Neural cell (in vitro differentiated cells): ENCODE measurements around the gene RNF123.

ENCODE experiments used
- EZH2 ChIP-seq: fragments of 200-600, 300-800 bp; shearing (Covaris generic), sonication (generic); IDR thresholded peaks from 2 replicates; pipeline ENCODE4 v1.6.1; 2014; ENCODE audit warnings: antibody characterized with exemption, low read length, borderline replicate concordance, mild to moderate bottlenecking; ENCODE audit not compliant: insufficient read depth, poor library complexity, severe bottlenecking
- MXI1 ChIP-seq: fragments of 450-650 bp; conservative IDR thresholded peaks from 2 replicates; pipeline ENCODE4 v1.6.1; 2014; ENCODE audit warnings: antibody characterized with exemption, mild to moderate bottlenecking; ENCODE audit not compliant: poor library complexity, severe bottlenecking
- POLR2AphosphoS5 ChIP-seq: IDR thresholded peaks from 2 replicates; pipeline ENCODE4 v1.6.1; 2012
- REST ChIP-seq: IDR thresholded peaks from 2 replicates; pipeline ENCODE4 v1.6.1; 2012; ENCODE audit warnings: borderline replicate concordance
- SMC3 ChIP-seq: fragments of 450-650 bp; conservative IDR thresholded peaks from 2 replicates; pipeline ENCODE4 v1.6.1; 2014; ENCODE audit warnings: antibody characterized with exemption, mild to moderate bottlenecking, moderate library complexity; ENCODE audit not compliant: poor library complexity
- TAF1 ChIP-seq: IDR thresholded peaks from 2 replicates; pipeline ENCODE4 v1.6.1; 2012; ENCODE audit warnings: low read depth
- TF ChIP-seq, protein P1 (sequence below): fragments of 450-650 bp; IDR thresholded peaks from 2 replicates; pipeline ENCODE4 v1.5.1; 2014; ENCODE audit warnings: antibody characterized with exemption, mild to moderate bottlenecking, moderate library complexity; ENCODE audit not compliant: poor library complexity, severe bottlenecking

- TF ChIP-seq, protein P1, sequence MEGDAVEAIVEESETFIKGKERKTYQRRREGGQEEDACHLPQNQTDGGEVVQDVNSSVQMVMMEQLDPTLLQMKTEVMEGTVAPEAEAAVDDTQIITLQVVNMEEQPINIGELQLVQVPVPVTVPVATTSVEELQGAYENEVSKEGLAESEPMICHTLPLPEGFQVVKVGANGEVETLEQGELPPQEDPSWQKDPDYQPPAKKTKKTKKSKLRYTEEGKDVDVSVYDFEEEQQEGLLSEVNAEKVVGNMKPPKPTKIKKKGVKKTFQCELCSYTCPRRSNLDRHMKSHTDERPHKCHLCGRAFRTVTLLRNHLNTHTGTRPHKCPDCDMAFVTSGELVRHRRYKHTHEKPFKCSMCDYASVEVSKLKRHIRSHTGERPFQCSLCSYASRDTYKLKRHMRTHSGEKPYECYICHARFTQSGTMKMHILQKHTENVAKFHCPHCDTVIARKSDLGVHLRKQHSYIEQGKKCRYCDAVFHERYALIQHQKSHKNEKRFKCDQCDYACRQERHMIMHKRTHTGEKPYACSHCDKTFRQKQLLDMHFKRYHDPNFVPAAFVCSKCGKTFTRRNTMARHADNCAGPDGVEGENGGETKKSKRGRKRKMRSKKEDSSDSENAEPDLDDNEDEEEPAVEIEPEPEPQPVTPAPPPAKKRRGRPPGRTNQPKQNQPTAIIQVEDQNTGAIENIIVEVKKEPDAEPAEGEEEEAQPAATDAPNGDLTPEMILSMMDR = no peak
- no peak for TF ChIP-seq EZH2
- no peak for TF ChIP-seq SMC3
- TF ChIP-seq POLR2AphosphoS5 = no peak
- TF ChIP-seq REST = no peak
- TF ChIP-seq TAF1 = no peak
- TF ChIP-seq MXI1 = no peak
These were observed 33.9 kb downstream of the RNF123 start for GRCh38 chr3:49723296-49723627.
